GM10266 (cell line): ENCODE data around the gene COL23A1.

ENCODE experiments used
- DNase-seq: peaks from one replicate; pipeline ENCODE4 v3.0.0; 2012; ENCODE audit errors: extremely low spot score
- TF ChIP-seq, protein P1 (sequence below): IDR thresholded peaks from 2 replicates; pipeline ENCODE4 v1.5.1; 2012; ENCODE audit warnings: mild to moderate bottlenecking, low read depth; ENCODE audit not compliant: control insufficient read depth, insufficient read depth; ENCODE audit errors: missing control alignments

COL23A1 gene

DNA sequence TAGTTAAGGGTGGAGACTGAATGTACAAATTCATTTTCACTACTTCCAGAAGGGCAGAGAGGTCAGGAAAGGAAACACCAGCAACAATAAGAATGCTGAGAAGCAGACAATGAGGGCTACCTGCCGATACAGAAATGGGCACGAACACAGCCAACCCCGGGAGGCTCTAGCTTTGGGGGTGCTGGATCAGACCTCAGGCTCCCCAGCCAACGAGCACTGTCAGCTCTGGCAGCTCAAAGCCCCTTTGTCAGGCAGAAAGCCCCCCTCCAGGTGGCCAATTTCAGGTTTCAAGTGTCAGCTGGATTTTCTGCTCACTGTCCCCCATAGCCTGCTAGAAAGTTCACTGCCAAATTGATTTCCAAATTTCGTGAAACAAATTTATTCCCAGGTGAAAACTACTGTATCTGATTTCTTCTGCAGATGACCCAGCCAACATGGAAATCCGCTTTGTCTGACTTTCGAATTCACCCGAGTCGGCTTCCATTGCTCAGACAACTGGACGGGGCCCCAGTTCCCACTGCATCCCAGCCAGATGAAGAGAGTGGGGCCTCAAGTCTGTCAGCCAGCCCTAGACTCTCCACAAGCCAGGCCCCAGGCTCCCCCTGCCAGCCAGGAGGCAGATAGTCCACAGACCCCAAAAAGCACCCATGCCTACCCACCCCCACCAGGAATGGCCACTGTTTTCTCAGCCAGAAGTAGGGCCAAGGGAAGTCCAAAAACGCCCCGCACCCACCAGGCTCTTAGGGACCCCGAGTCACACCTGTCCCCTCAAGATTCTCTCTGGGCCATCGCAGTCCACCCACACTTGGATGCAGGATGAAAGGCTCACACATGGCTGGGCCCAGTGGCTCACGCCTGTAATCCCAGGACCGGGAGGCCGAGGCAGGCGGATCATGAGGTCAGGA, 261.1 kb downstream of the COL23A1 start:
- DNase-seq, result no peak
- TF ChIP-seq, protein P1, sequence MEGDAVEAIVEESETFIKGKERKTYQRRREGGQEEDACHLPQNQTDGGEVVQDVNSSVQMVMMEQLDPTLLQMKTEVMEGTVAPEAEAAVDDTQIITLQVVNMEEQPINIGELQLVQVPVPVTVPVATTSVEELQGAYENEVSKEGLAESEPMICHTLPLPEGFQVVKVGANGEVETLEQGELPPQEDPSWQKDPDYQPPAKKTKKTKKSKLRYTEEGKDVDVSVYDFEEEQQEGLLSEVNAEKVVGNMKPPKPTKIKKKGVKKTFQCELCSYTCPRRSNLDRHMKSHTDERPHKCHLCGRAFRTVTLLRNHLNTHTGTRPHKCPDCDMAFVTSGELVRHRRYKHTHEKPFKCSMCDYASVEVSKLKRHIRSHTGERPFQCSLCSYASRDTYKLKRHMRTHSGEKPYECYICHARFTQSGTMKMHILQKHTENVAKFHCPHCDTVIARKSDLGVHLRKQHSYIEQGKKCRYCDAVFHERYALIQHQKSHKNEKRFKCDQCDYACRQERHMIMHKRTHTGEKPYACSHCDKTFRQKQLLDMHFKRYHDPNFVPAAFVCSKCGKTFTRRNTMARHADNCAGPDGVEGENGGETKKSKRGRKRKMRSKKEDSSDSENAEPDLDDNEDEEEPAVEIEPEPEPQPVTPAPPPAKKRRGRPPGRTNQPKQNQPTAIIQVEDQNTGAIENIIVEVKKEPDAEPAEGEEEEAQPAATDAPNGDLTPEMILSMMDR, result no peak

DNA sequence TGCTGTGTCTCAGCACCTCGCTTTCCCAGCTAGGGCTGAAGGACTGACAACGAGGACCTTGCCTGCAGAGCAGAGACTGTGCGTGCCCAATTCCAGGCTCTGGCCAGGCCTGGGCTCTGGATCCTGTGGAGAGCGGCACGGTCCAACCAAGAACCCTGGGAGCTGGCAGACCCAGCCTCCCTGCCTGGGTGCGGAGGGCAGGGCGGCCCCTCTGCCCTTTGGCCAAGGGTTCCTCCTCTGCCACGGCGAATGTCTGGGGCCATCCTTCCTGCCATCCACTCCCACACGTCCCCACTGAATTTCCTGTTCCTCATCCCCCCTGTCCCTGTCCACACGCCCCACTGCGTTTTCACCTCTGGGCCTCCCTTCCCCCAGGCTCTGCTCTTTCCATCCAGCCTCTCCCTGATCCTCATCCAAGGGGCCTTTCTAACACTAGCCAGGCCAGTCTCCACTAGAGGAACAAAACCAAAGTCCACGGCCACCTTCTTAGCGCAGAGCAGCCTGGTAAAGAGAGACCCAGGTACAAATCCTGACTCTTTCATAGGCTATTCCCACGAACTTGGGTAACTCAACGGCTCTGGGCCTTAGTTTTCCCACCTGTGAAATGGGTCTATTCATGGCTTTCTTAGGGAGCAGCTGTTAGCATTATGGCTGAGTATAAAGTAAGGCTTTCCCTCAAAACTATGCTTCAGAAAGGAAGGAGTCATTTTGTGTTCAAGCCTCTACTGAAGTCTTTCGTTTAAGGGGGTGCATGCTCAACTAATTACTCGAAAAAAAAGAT, 262.1 kb downstream of the COL23A1 start:
- DNase-seq, result no peak
- TF ChIP-seq, protein P1, result no peak

DNA sequence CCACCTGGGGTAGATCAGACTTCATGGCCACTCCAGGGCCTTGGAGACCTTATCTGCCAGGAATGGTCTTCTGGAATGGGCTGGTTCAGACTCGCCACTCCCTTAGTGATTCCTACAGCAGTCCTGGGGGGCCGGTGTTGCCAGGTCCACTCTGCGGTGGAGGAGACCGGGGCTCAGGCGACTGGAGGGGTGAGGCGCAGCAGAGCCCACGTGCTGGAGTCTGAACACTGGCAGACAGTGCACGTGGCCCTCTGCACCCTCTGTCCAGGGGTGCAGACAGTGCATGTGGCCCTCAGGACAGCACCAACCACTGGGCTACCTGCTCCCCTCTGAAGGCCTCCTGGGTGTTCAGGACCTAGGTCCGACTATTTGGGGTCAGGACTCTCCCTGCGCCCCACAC, 262.7 kb downstream of the COL23A1 start:
- DNase-seq, result no peak
- TF ChIP-seq, protein P1, result no peak

DNA sequence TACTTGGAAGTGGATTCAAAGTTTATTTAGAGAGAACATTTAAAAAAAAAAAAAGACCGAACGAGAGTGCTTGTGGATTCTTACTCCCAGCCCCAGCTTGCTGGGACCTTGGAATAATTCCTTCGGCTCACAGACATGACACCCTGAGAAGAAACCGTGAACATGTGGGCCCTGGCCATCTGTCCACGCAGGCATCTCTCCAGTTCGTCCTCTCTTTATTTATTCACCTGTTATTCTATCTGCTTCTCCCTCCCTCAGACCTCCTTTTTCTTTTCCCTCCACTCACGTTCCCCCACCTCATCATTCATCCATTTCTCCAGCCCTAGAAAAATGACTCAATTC, 263.8 kb downstream of the COL23A1 start:
- TF ChIP-seq, protein P1, result no peak
- DNase-seq, result no peak

DNA sequence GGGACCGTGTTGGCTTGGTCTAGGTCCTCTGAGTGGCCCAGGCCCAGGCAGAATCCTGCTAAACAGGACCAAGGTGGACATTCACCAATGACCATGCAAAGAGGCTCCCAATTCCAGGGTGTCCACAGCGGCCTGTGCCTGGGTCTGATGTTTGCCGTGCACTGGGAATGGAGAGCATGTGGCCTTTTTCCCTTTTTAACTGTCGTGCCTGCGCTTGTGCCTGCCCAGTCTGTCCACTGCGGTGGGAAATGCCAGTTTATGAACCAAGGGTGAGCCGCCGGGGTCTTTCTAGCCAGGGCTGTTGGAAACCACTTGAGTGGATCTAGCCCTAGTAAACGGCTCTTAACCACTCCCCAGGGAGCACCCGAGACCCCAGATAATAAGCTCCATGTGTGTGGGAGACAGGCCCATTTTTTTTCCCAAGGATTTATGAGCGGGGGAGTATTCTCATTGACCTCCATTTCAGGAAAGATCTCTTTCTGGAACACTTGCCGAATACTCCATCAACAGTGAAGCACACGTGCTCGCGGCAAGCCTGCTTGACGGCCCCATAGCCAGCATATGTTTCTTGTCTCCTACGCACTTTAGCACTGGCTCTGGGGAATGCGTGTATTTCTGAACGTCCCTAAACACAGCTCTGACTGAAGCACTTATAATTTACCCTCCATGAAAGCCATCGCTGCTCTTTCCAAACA, 264.4 kb downstream of the COL23A1 start:
- DNase-seq, result no peak
- TF ChIP-seq, protein P1, result no peak

DNA sequence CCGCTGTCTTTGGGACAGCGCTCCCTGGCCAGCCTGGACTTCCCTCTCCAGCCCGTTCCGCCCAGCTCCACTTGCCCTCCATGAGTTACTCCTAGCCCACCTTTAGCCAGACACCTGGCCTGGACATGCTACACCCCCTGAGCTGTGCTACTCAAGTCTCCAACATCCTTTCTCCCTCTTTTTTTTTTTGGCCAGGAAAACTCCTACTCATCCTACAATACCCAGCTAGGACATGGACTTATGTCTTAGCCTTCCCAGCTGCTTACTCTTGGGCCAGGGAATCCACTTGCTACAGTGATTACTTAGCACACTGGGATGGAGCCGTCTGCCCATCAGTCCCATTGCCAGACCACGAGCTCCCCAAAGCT, 264.9 kb downstream of the COL23A1 start:
- DNase-seq, result no peak

More for the DNA sequence above, 264.9 kb downstream of the COL23A1 start:
- TF ChIP-seq, protein P1, result no peak
